ENCODE measurements around the gene ERBB4. TPM values are rescaled to one million over a fixed set of nuclear protein-coding genes. Genes with fewer than 3 reads are reported as not detected.

Gene ERBB4
- polyA plus RNA-seq, 1 of the 3 experiments (the other 2 are of a cell fraction) = 0.05 TPM

GRCh38 chr2:211440107-211440506 is 1098.5 kb downstream of the ERBB4 start:
- TF ChIP-seq GATA2 (CRISPR knock-in tag; IDR thresholded peaks at IDR 0.05) = no peak
- TF ChIP-seq RCOR1 (IDR thresholded peaks at IDR 0.05; ENCODE audit: low read length) = no peak
- TF ChIP-seq SMC3 (IDR thresholded peaks at IDR 0.05; ENCODE audit: low read depth, low read length) = no peak
- no peak for TF ChIP-seq YY1 (IDR thresholded peaks at IDR 0.05; ENCODE audit: low read depth)
- no peak for TF ChIP-seq MXI1 (IDR thresholded peaks at IDR 0.05; ENCODE audit: low read depth, low read length)
- no peak for TF ChIP-seq RXRA (IDR thresholded peaks at IDR 0.05; ENCODE audit: borderline replicate concordance, low read depth)
- no peak for TF ChIP-seq ELF1 (IDR thresholded peaks at IDR 0.05)
- no peak for TF ChIP-seq TCF12 (IDR thresholded peaks at IDR 0.05)
- no peak for TF ChIP-seq FOSL2 (IDR thresholded peaks at IDR 0.05; ENCODE audit: borderline replicate concordance, low read depth)
- no peak for TF ChIP-seq RAD21 (IDR thresholded peaks at IDR 0.05; ENCODE audit: low read length)
- no peak for TF ChIP-seq MAX (IDR thresholded peaks at IDR 0.05; ENCODE audit: low read depth)
- TF ChIP-seq, protein P1, sequence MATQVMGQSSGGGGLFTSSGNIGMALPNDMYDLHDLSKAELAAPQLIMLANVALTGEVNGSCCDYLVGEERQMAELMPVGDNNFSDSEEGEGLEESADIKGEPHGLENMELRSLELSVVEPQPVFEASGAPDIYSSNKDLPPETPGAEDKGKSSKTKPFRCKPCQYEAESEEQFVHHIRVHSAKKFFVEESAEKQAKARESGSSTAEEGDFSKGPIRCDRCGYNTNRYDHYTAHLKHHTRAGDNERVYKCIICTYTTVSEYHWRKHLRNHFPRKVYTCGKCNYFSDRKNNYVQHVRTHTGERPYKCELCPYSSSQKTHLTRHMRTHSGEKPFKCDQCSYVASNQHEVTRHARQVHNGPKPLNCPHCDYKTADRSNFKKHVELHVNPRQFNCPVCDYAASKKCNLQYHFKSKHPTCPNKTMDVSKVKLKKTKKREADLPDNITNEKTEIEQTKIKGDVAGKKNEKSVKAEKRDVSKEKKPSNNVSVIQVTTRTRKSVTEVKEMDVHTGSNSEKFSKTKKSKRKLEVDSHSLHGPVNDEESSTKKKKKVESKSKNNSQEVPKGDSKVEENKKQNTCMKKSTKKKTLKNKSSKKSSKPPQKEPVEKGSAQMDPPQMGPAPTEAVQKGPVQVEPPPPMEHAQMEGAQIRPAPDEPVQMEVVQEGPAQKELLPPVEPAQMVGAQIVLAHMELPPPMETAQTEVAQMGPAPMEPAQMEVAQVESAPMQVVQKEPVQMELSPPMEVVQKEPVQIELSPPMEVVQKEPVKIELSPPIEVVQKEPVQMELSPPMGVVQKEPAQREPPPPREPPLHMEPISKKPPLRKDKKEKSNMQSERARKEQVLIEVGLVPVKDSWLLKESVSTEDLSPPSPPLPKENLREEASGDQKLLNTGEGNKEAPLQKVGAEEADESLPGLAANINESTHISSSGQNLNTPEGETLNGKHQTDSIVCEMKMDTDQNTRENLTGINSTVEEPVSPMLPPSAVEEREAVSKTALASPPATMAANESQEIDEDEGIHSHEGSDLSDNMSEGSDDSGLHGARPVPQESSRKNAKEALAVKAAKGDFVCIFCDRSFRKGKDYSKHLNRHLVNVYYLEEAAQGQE (IDR thresholded peaks at IDR 0.05; ENCODE audit: low read depth, low read length) = no peak
- no peak for TF ChIP-seq SIN3A (IDR thresholded peaks at IDR 0.05; ENCODE audit: borderline replicate concordance, low read depth, low read length)
- Histone ChIP-seq H3K27me3 (ENCODE audit: insufficient read depth) (no peaks in the 10 kb centered on the region), H3K9me3 (no peaks in the 10 kb centered on the region), H3K9me2 (no peaks in the 10 kb centered on the region), H3K9ac (no peak overlapping the region), H3F3A (replicated peaks; ENCODE audit: insufficient read depth) (no peaks in the 10 kb centered on the region), H3K4me3 (ENCODE audit: low read depth in 2 of 2, low read length in 1 of 2) (no peak overlapping the region), H4K20me1 (ENCODE audit: insufficient read depth) (no peaks in the 10 kb centered on the region), H3K27ac (ENCODE audit: low read depth in 2 of 2, low read length in 1 of 2) (no peak overlapping the region), H2AFZ (ENCODE audit: low read depth) (no peak overlapping the region), H3K79me2 (ENCODE audit: insufficient read depth) (no peaks in the 10 kb centered on the region), H3K4me2 (no peak overlapping the region), H3K4me1 (ENCODE audit: control insufficient read depth in 1 of 2, insufficient read depth in 2 of 2, low read depth in 1 of 2, low read length in 1 of 2) (no peaks in the 10 kb centered on the region; a peak in 2 of 4 replicates), H3K36me3 (replicated peaks in 1 of 2; ENCODE audit: control insufficient read depth in 1 of 2, insufficient read depth in 2 of 2, low read length in 1 of 2) (no peaks in the 10 kb centered on the region)
- ChIA-PET CTCF (interaction anchor here (3.6 kb wide), 1 partner anchor 15 kb away, joined by 24 read pairs; no protein-coding TSS in a partner anchor), POLR2A (no interaction called here)
- DNase-seq = no peak
- 63% methylated on average over 2 of the region's 2 CpGs for WGBS (ENCODE audit: low lambda C conversion rate)

DNA sequence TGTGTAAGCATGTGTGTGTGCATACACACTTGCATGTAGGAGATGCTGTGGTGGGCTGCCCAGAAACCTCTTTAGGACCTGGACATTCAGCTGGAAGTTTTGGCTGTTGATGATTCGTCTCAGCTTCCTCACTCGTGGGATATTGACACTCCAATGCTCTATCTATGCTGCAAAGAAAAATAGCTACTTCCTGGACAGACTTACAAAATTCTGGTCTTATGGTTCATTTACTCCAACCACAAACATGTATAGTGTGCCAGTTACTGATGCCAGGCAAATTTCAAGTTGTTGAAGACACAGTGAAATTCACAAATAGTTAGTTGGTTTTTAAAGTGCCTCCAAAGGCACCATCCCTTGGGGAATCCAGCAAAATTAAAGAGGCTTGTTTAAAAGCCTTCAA is 1099.6 kb downstream of the ERBB4 start:
- Histone ChIP-seq H4K20me1 (ENCODE audit: insufficient read depth) (no peaks in the 10 kb centered on the region), H3K9me2 (no peaks in the 10 kb centered on the region), H3K9me3 (no peaks in the 10 kb centered on the region), H3K4me3 (ENCODE audit: low read depth in 2 of 2, low read length in 1 of 2) (no peak overlapping the region), H3K79me2 (ENCODE audit: insufficient read depth) (no peaks in the 10 kb centered on the region), H3F3A (replicated peaks; ENCODE audit: insufficient read depth) (no peaks in the 10 kb centered on the region), H3K4me2 (no peak overlapping the region), H3K4me1 (ENCODE audit: control insufficient read depth in 1 of 2, insufficient read depth in 2 of 2, low read depth in 1 of 2, low read length in 1 of 2) (no peaks in the 10 kb centered on the region; a peak in 2 of 4 replicates), H3K27me3 (ENCODE audit: insufficient read depth) (no peaks in the 10 kb centered on the region), H3K27ac (ENCODE audit: low read depth in 2 of 2, low read length in 1 of 2) (no peak overlapping the region), H2AFZ (ENCODE audit: low read depth) (no peak overlapping the region), H3K36me3 (replicated peaks in 1 of 2; ENCODE audit: control insufficient read depth in 1 of 2, insufficient read depth in 2 of 2, low read length in 1 of 2) (no peaks in the 10 kb centered on the region), H3K9ac (no peak overlapping the region)
- ChIA-PET CTCF (interaction anchor here (3.6 kb wide), 1 partner anchor 16 kb away, joined by 24 read pairs; no protein-coding TSS in a partner anchor), POLR2A (no interaction called here)
- whole genome bisulfite sequencing (ENCODE audit: low lambda C conversion rate) = 35% methylated on average over 2 of the region's 2 CpGs
- DNase-seq = no peak
- TF ChIP-seq PBX3 (IDR thresholded peaks at IDR 0.05) (no peak), JUND (IDR thresholded peaks at IDR 0.05) (no peak), NRF1 (IDR thresholded peaks at IDR 0.05; ENCODE audit: low read depth, low read length) (no peak), FOSL2 (IDR thresholded peaks at IDR 0.05; ENCODE audit: borderline replicate concordance, low read depth) (no peak)
- TF ChIP-seq, protein P1 (IDR thresholded peaks at IDR 0.05; ENCODE audit: low read depth, low read length) = no peak

All from SK-N-SH (cell line).